ENCODE measurements around the gene CACHD1.

CACHD1 gene

GRCh38 chr1:64473367-64473766, 3.4 kb downstream of the CACHD1 start:
- no peak for DNase-seq (ENCODE audit: low spot score)

- DNase-seq (ENCODE audit: low spot score): no peak
These were observed 4.2 kb downstream of the CACHD1 start for GRCh38 chr1:64474133-64474532.

- DNase-seq (ENCODE audit: low spot score): peak; percentile 67
These were observed 4.9 kb downstream of the CACHD1 start for GRCh38 chr1:64474665-64475439.

GRCh38 chr1:64476251-64476952, 6.5 kb downstream of the CACHD1 start:
- no peak for DNase-seq (ENCODE audit: low spot score)

GRCh38 chr1:64478594-64479470, 8.9 kb downstream of the CACHD1 start:
- DNase-seq (ENCODE audit: low spot score): no peak

GRCh38 chr1:64479874-64480273, 9.9 kb downstream of the CACHD1 start:
- no peak for DNase-seq (ENCODE audit: low spot score)

GRCh38 chr1:64480999-64481772, 11.3 kb downstream of the CACHD1 start:
- no peak for DNase-seq (ENCODE audit: low spot score)

GRCh38 chr1:64482128-64482527, 12.2 kb downstream of the CACHD1 start:
- DNase-seq (ENCODE audit: low spot score): no peak

- no peak for DNase-seq (ENCODE audit: low spot score)
These were observed 12.8 kb downstream of the CACHD1 start for GRCh38 chr1:64482720-64483119.

- no peak for DNase-seq (ENCODE audit: low spot score)
These were observed 13.9 kb downstream of the CACHD1 start for GRCh38 chr1:64483731-64484414.

GRCh38 chr1:64484651-64485050, 14.7 kb downstream of the CACHD1 start:
- DNase-seq (ENCODE audit: low spot score): no peak

- no peak for DNase-seq (ENCODE audit: low spot score)
These were observed 16.3 kb downstream of the CACHD1 start for GRCh38 chr1:64486193-64486592.

- no peak for DNase-seq (ENCODE audit: low spot score)
These were observed 17.1 kb downstream of the CACHD1 start for GRCh38 chr1:64487061-64487460.

- DNase-seq (ENCODE audit: low spot score): no peak
These were observed 18.9 kb downstream of the CACHD1 start for GRCh38 chr1:64488862-64489261.

GRCh38 chr1:64489707-64490106, 19.8 kb downstream of the CACHD1 start:
- DNase-seq (ENCODE audit: low spot score): no peak

- no peak for DNase-seq (ENCODE audit: low spot score)
These were observed 20.4 kb downstream of the CACHD1 start for GRCh38 chr1:64490213-64490818.

- no peak for DNase-seq (ENCODE audit: low spot score)
These were observed 22.5 kb downstream of the CACHD1 start for GRCh38 chr1:64492424-64492823.

- DNase-seq (ENCODE audit: low spot score): no peak
These were observed 23.9 kb downstream of the CACHD1 start for GRCh38 chr1:64493831-64494230.

- no peak for DNase-seq (ENCODE audit: low spot score)
These were observed 24.7 kb downstream of the CACHD1 start for GRCh38 chr1:64494659-64495058.

GRCh38 chr1:64495878-64496277, 25.9 kb downstream of the CACHD1 start:
- no peak for DNase-seq (ENCODE audit: low spot score)

- DNase-seq (ENCODE audit: low spot score): no peak
These were observed 26.7 kb downstream of the CACHD1 start for GRCh38 chr1:64496606-64497005.
